Esophagus squamous epithelium (tissue), 5 donors: Measurements from ENCODE around the gene TSPAN9. TPM values are rescaled to one million over a fixed set of nuclear protein-coding genes. Genes with fewer than 3 reads are reported as not detected.

ENCODE experiments used
- DNase-seq: peaks from one replicate; lab custom pipeline; 2025; lab: John Stamatoyannopoulos, UW
- H3K27ac ChIP-seq, 4 donors: fragments of 200-600 bp; sonication (generic); one replicate each; pipeline ENCODE4 v1.5.1; 2016 to 2019; ENCODE audit warnings: mild to moderate bottlenecking in 1 of 4
- H3K27me3 ChIP-seq, 4 donors: fragments of 200-600 bp; sonication (generic); 1 replicate in 3 of 4; 2 replicates in 1 of 4; pipeline versions ENCODE4 v1.5.1 to v1.6.0; 2017 to 2021; ENCODE audit warnings: antibody characterized with exemption in 1 of 4
- H3K36me3 ChIP-seq, 3 donors: fragments of 200-600 bp; sonication (generic); one replicate each; pipeline ENCODE4 v1.5.1; 2016 to 2019
- H3K4me1 ChIP-seq, 3 donors: fragments of 200-600 bp; sonication (generic); one replicate each; pipeline ENCODE4 v1.5.1; 2017 to 2019
- H3K4me3 ChIP-seq, 4 donors: fragments of 200-600 bp; sonication (generic); 1 replicate in 3 of 4; 2 replicates in 1 of 4; pipeline ENCODE4 v1.5.1; 2016 to 2019; ENCODE audit warnings: mild to moderate bottlenecking in 2 of 4, moderate library complexity in 1 of 4
- H3K9me3 ChIP-seq, 3 donors: fragments of 200-600 bp; sonication (generic); one replicate each; pipeline ENCODE4 v1.5.1; 2016 to 2019
- POLR2A ChIP-seq, 4 donors: fragments of 450-650 bp; IDR thresholded peaks; one replicate each; pipeline ENCODE4 v1.6.1; 2017; ENCODE audit warnings: antibody characterized with exemption in 4 of 4, mild to moderate bottlenecking in 4 of 4, moderate library complexity in 3 of 4
- WGBS, 2 donors: methylation state at CpG; one replicate each; pipeline ENCODE4 v1.1.5; 2018; 5-methylcytosine and 5-hydroxymethylcytosine counted together
- intact Hi-C: fragments of 100-400 bp; cut with DNase I; formaldehyde crosslinking; loops from one replicate; pipeline ENCODE4 v1.15.0; 2022
- total RNA-seq, 4 donors: library from RNA; depleted of rRNA; stranded (reverse); fragments of >200 nt; gene quantifications; one replicate each; pipeline ENCODE4 v1.1.0, GENCODE V29; 2016
- TF ChIP-seq, protein P1 (sequence below), 6 experiments: fragments of 450-650 bp in 4 of 6; fragments of 200-600 bp in 2 of 6; sonication (generic) in 2 of 6; IDR thresholded peaks; one replicate each; pipeline ENCODE4 v1.5.1; 2016 to 2019; ENCODE audit warnings: antibody characterized with exemption in 6 of 6, mild to moderate bottlenecking in 4 of 6, moderate library complexity in 4 of 6
- donor health status: DM: yes; HTN: yes; CAD: no.

Gene TSPAN9
- total RNA-seq, 4 donors from 2014 or later: 10.6 to 23.7 (median 17.6) TPM

DNA sequence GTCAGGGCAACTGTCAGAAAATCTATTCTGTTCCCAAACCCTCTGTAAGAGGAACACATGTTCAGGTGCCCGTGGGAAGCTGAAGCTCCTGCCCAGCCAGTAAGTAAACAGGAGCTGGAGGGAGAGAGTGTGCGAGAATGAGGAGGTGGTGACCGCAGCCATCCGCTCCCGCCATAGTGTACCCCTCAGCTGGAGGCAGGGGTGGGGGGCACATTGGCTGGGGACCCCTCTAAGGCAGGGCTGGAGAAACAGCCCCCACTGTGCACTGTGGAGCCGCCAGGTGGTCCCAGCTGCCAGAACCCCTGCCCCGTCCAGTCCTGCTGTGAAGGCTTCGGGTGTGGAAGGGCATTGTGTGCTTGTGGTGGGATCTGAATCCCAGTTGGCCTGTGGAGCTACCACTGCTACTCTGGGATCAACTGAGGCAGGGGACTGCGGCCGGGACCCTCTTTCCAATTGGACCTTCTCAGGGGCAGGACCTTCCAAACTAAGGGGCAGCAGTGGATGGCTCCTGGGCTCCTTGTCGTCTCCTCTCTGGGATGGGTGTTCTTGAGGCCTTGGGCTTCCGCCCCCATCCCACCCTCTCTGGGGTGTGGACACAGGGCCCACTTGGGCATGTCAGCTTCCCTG lies 59.6 kb downstream of the TSPAN9 start:
- Histone ChIP-seq H3K27me3 (no peaks in the 10 kb centered on the region), H3K36me3 (no peaks in the 10 kb centered on the region), H3K27ac (no peak overlapping the region), H3K4me3 (no peak overlapping the region), H3K9me3 (no peaks in the 10 kb centered on the region), H3K4me1 (peaks cover 6 to 46% (median 19%) of the 10 kb centered on the region in 3 donors)
- DNase-seq: no peak
- intact Hi-C loops: loop anchor here (5.0 kb wide), 1 partner anchor 141 kb away; no protein-coding TSS in a partner anchor
- no peak for TF ChIP-seq POLR2A (IDR thresholded peaks at IDR 0.05)
- TF ChIP-seq, protein P1, sequence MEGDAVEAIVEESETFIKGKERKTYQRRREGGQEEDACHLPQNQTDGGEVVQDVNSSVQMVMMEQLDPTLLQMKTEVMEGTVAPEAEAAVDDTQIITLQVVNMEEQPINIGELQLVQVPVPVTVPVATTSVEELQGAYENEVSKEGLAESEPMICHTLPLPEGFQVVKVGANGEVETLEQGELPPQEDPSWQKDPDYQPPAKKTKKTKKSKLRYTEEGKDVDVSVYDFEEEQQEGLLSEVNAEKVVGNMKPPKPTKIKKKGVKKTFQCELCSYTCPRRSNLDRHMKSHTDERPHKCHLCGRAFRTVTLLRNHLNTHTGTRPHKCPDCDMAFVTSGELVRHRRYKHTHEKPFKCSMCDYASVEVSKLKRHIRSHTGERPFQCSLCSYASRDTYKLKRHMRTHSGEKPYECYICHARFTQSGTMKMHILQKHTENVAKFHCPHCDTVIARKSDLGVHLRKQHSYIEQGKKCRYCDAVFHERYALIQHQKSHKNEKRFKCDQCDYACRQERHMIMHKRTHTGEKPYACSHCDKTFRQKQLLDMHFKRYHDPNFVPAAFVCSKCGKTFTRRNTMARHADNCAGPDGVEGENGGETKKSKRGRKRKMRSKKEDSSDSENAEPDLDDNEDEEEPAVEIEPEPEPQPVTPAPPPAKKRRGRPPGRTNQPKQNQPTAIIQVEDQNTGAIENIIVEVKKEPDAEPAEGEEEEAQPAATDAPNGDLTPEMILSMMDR (IDR thresholded peaks at IDR 0.05): no peak
- 86 to 89% methylated on average over 5 of the region's 12 CpGs for WGBS, 2 donors

DNA sequence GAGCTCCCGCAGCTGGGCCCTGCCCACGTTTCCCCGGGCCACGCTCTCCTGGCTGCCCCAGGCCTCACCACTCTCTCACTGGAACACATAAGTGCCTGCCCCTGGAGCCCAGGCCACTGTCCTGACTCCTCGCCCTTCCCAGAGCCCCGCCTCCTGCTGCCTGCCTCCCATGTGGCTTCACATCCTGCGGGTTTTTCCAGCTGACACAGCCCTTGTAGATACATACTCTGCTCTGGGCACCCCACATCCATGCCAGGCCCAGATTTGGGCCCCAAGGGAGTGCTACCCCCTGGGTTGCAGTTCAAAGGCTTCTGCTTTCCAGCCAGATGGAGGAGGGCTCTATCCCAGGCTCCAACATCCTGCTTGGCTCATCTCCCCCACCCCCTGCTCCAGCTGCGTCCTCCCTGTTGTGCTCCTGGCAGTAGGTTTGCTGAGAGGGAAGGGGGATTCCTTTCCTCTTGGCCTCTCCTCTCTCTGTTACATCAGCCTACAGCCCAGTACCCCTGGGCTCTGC lies 60.1 kb downstream of the TSPAN9 start:
- intact Hi-C loops: loop anchor here (5.0 kb wide), 1 partner anchor 140 kb away; no protein-coding TSS in a partner anchor
- peaks cover 6 to 41% (median 19%) of the 10 kb centered on the region in 3 donors for H3K4me1 ChIP-seq
- 35 to 51% methylated on average over 8 of the region's 8 CpGs for WGBS, 2 donors
- H3K36me3 ChIP-seq: no peaks in the 10 kb centered on the region
- H3K27me3 ChIP-seq: no peaks in the 10 kb centered on the region
- no peak for TF ChIP-seq POLR2A (IDR thresholded peaks at IDR 0.05)
- no peak overlapping the region for H3K27ac ChIP-seq
- H3K9me3 ChIP-seq: no peaks in the 10 kb centered on the region
- DNase-seq: no peak
- no peak overlapping the region for H3K4me3 ChIP-seq

DNA sequence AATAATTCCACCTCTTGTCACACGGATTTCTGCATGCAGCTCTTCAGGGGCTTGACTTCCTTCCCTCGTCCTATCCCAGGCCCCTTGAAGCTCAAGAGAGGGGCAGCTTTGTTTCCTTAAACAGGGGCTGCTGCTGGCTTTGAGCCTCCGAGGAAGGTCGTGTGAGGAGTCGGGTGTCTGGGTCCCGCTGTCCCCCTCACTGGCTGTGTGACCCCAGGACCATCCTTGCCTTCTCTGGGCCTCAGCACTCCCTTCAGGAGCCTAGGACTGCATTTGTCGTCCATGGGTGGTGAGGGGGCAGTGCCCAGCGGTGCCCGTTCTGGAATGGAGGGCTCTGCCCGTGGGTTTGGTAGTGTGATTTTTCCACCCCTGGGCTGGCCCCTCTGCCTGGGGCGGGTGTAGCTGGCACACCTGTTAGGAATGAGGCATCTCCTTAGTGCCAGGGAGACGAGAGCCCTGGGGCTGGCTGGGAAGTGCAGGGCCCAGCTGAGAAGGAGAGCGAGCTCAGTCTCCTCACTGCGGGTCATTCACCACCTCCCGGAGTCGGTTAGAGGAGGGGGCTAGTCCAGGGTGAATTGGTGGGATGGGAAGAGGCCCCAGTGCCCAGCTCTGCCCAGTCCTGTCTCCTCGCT lies 60.8 kb downstream of the TSPAN9 start:
- Histone ChIP-seq H3K4me1 (peaks cover 4 to 35% (median 16%) of the 10 kb centered on the region in 3 donors), H3K9me3 (no peaks in the 10 kb centered on the region), H3K27ac (no peak overlapping the region), H3K4me3 (no peak overlapping the region), H3K27me3 (no peaks in the 10 kb centered on the region), H3K36me3 (no peaks in the 10 kb centered on the region)
- TF ChIP-seq, protein P1 (IDR thresholded peaks at IDR 0.05): no peak
- no peak for TF ChIP-seq POLR2A (IDR thresholded peaks at IDR 0.05)
- WGBS, 2 donors: 56 to 65% methylated on average over 7 to 9 of the region's 17 CpGs
- intact Hi-C loops: loop anchor here (5.0 kb wide), 1 partner anchor 139 kb away; no protein-coding TSS in a partner anchor
- DNase-seq: no peak

DNA sequence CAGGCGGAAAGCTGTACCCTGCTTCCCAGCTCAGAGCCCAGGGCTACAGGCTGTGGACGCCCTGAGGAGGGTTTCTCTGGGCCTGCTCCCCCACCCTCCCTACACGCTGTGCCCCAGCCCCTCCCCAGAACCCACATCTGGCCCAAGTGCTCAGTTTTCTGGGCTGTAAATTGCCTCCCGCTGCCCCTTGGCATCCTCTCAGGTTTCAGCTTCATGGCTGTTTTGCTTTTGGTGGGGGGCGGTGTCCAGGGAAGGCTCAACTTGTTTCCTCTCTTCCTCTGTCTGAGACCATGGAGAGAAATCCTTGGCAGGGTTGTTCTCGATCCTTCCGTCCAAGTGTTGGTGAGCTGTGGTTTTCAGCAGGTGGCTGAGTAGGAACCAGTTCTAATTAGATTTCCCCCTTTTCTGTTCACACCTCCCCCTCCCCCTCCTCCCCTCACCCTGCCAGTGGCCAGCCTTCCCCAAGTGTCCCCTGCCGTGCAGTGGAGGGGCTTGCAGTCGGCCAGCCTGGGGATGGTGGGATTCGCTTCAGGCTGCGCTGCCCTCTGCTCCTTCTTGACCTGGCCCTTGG lies 61.8 kb downstream of the TSPAN9 start:
- 76 to 81% methylated on average over 8 to 10 of the region's 11 CpGs for WGBS, 2 donors
- Histone ChIP-seq H3K9me3 (no peaks in the 10 kb centered on the region), H3K4me3 (no peak overlapping the region), H3K36me3 (no peaks in the 10 kb centered on the region), H3K4me1 (peaks cover 0 to 25% (median 9%) of the 10 kb centered on the region in 3 donors), H3K27me3 (no peaks in the 10 kb centered on the region), H3K27ac (no peak overlapping the region)
- intact Hi-C loops: loop anchor here (5.0 kb wide), 1 partner anchor 138 kb away; no protein-coding TSS in a partner anchor
- no peak for DNase-seq
- TF ChIP-seq POLR2A (IDR thresholded peaks at IDR 0.05): no peak
- TF ChIP-seq, protein P1 (IDR thresholded peaks at IDR 0.05): no peak

DNA sequence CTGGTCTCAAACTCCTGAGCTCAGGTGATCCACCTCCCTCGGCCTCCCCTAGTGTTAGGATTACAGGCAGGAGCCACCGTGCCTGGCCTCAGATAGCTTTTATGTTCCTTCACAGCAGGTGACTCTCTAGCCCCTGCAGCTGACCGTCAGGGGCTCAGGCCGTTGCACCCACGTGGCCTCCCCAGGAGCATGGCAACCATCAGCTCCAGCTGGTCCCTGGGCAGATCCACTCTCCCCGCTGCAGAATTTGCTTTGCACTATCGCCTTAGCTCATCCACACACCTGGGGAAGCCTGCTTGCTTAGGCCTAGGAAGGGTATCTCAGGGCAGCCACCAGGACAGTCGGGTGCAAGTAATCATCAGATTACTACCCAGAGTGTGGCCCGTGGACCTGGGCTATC lies 62.6 kb downstream of the TSPAN9 start:
- no peak overlapping the region for H3K27ac ChIP-seq
- WGBS, 2 donors: 89 to 94% methylated on average over 5 to 7 of the region's 9 CpGs
- no peaks in the 10 kb centered on the region for H3K36me3 ChIP-seq
- no peak overlapping the region for H3K4me3 ChIP-seq
- H3K9me3 ChIP-seq: no peaks in the 10 kb centered on the region
- TF ChIP-seq POLR2A (IDR thresholded peaks at IDR 0.05): no peak
- TF ChIP-seq, protein P1 (IDR thresholded peaks at IDR 0.05): no peak
- H3K27me3 ChIP-seq: no peaks in the 10 kb centered on the region
- DNase-seq: no peak
- peaks cover 0 to 32% (median 9%) of the 10 kb centered on the region in 3 donors for H3K4me1 ChIP-seq
- intact Hi-C loops: loop anchor here (5.0 kb wide), 1 partner anchor 138 kb away; no protein-coding TSS in a partner anchor
